Fibroblast of lung (primary cell): ENCODE data around the gene KLK7.

ENCODE experiments used
- EZH2 ChIP-seq: IDR thresholded peaks from 2 replicates; pipeline ENCODE4 v1.5.1; 2012; ENCODE audit warnings: low read length, control low read depth, mild to moderate bottlenecking; ENCODE audit errors: missing control alignments
- TF ChIP-seq, protein P1 (sequence below), 2 donors: IDR thresholded peaks in 1 of 2; conservative IDR thresholded peaks in 1 of 2; 1 replicate in 1 of 2; 2 replicates in 1 of 2; pipeline ENCODE4 v1.5.1; 2011 to 2012; ENCODE audit warnings: low read length in 2 of 2, control low read depth in 1 of 2, inconsistent platforms in 1 of 2, low read depth in 1 of 2, mild to moderate bottlenecking in 1 of 2

- TF ChIP-seq, protein P1, sequence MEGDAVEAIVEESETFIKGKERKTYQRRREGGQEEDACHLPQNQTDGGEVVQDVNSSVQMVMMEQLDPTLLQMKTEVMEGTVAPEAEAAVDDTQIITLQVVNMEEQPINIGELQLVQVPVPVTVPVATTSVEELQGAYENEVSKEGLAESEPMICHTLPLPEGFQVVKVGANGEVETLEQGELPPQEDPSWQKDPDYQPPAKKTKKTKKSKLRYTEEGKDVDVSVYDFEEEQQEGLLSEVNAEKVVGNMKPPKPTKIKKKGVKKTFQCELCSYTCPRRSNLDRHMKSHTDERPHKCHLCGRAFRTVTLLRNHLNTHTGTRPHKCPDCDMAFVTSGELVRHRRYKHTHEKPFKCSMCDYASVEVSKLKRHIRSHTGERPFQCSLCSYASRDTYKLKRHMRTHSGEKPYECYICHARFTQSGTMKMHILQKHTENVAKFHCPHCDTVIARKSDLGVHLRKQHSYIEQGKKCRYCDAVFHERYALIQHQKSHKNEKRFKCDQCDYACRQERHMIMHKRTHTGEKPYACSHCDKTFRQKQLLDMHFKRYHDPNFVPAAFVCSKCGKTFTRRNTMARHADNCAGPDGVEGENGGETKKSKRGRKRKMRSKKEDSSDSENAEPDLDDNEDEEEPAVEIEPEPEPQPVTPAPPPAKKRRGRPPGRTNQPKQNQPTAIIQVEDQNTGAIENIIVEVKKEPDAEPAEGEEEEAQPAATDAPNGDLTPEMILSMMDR (conservative IDR thresholded peaks at IDR 0.05 in 1 of 2, IDR thresholded peaks at IDR 0.05 in 1 of 2; ENCODE audit: low read depth in 1 of 2, low read length in 2 of 2) = no peak
- no peak for TF ChIP-seq EZH2
These were observed 20.3 kb downstream of the KLK7 start for GRCh38 chr19:50963381-50963780.
